D721Med (cell line): Measurements from ENCODE around the gene TMEM145.

ENCODE experiments used
- DNase-seq: peaks from one replicate; pipeline ENCODE4 v3.0.0; 2011; ENCODE audit warnings: low spot score; ENCODE audit not compliant: insufficient read length
- FAIRE-seq: peaks from 2 replicates; lab custom pipeline; 2011; peaks lifted over from hg19 to GRCh38; lab: Jason Lieb, UNC
- CTCF ChIP-seq: IDR thresholded peaks from 2 replicates; pipeline ENCODE4 v1.5.1; 2012; ENCODE audit warnings: mild to moderate bottlenecking, control low read depth; ENCODE audit not compliant: insufficient read depth; ENCODE audit errors: missing control alignments

Gene TMEM145

GRCh38 chr19:42363614-42364346 lies 50.7 kb downstream of the TMEM145 start:
- no peak for TF ChIP-seq CTCF
- FAIRE-seq (no peak), DNase-seq (no peak)

- TF ChIP-seq CTCF, result no peak
- FAIRE-seq, result no peak
These were observed 53.6 kb downstream of the TMEM145 start for GRCh38 chr19:42366673-42367072.

GRCh38 chr19:42367929-42368328 lies 54.8 kb downstream of the TMEM145 start:
- DNase-seq, result no peak
- TF ChIP-seq CTCF, result no peak

More at GRCh38 chr19:42366673-42367072, 53.6 kb downstream of the TMEM145 start:
- DNase-seq, result no peak

GRCh38 chr19:42368360-42368759 lies 55.3 kb downstream of the TMEM145 start:
- no peak for TF ChIP-seq CTCF
- DNase-seq (no peak), FAIRE-seq (no peak)

More at GRCh38 chr19:42367929-42368328, 54.8 kb downstream of the TMEM145 start:
- no peak for FAIRE-seq

- DNase-seq, result no peak
- TF ChIP-seq CTCF, result no peak
- FAIRE-seq, result no peak
These were observed 55.7 kb downstream of the TMEM145 start for GRCh38 chr19:42368765-42369164.

- no peak for DNase-seq
- TF ChIP-seq CTCF, result no peak
- FAIRE-seq, result no peak
These were observed 56.4 kb downstream of the TMEM145 start for GRCh38 chr19:42369433-42370067.

GRCh38 chr19:42370068-42370520 lies 57.0 kb downstream of the TMEM145 start:
- FAIRE-seq (no peak), DNase-seq (no peak)
- no peak for TF ChIP-seq CTCF
